ENCODE measurements around the gene LRP1. TPM values are rescaled to one million over a fixed set of nuclear protein-coding genes. Genes with fewer than 3 reads are reported as not detected.
A peak's percentile ranks its signal among the peaks of the same experiment; 100 is the strongest.

The LRP1 gene
- total and polyA plus RNA-seq, 3 experiments from 2014 or later, result 0.29 to 2.5 (median 2.3) TPM

DNA sequence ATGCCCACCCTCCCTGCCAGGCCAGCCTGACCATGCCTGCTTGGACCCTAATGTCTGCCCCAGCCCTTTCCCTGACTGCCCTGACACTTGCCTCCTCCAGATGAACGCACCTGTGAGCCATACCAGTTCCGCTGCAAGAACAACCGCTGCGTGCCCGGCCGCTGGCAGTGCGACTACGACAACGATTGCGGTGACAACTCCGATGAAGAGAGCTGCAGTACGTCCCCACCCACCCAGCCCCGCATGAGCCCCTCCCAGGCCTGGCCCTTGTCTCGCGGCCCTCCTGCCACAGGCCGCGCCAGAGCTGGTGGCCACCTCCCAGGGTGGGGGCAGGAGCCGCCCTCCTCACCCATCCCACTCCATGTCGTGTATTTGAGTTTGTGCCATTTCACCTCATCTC is 74.0 kb downstream of the LRP1 start:
- Histone ChIP-seq H3K9me3 (ENCODE audit: low read length) (no peaks in the 10 kb centered on the region), H3K27me3 (ENCODE audit: insufficient read depth, low read length, poor library complexity, severe bottlenecking) (no peaks in the 10 kb centered on the region), H3K27ac (ENCODE audit: low read depth, low read length) (no peak overlapping the region), H3K4me3 (ENCODE audit: low read length) (no peak overlapping the region), H3K4me1 (ENCODE audit: insufficient read depth, low read length) (no peaks in the 10 kb centered on the region), H3K36me3 (ENCODE audit: insufficient read depth, low read length) (no peaks in the 10 kb centered on the region)
- ChIA-PET POLR2A (no interaction called here), CTCF (interaction anchor here (1.0 kb wide), 1 partner anchor 91 kb away, joined by 3 read pairs; no protein-coding TSS in a partner anchor)
- peak overlapping the region in 1 of 7 donors; percentile 42 for H3K4me3 Mint-ChIP-seq
- H3K27me3 Mint-ChIP-seq, result no peaks in the 10 kb centered on the region
- H3K9me3 Mint-ChIP-seq, result peaks cover 0 to 2% (median 0%) of the 10 kb centered on the region in 5 donors
- no peaks in the 10 kb centered on the region for H3K4me1 Mint-ChIP-seq
- DNase-seq, result no peak
- H3K27ac Mint-ChIP-seq, result no peak overlapping the region
- no peaks in the 10 kb centered on the region for H3K36me3 Mint-ChIP-seq

DNA sequence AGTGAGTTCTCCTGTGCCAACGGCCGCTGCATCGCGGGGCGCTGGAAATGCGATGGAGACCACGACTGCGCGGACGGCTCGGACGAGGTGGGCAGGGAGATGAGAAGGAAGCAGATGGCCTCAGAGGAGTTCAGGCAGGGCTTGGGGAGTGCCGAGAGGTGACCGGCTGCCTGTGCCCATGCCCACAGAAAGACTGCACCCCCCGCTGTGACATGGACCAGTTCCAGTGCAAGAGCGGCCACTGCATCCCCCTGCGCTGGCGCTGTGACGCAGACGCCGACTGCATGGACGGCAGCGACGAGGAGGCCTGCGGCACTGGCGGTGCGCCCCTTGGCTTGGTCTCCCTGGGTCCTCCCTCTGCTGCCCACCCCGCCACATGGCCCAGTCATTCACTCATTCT is 74.9 kb downstream of the LRP1 start:
- DNase-seq, result no peak
- no peaks in the 10 kb centered on the region for H3K4me1 Mint-ChIP-seq
- Histone ChIP-seq H3K4me3 (ENCODE audit: low read length) (no peak overlapping the region), H3K27me3 (ENCODE audit: insufficient read depth, low read length, poor library complexity, severe bottlenecking) (no peaks in the 10 kb centered on the region), H3K36me3 (ENCODE audit: insufficient read depth, low read length) (no peaks in the 10 kb centered on the region), H3K9me3 (ENCODE audit: low read length) (no peaks in the 10 kb centered on the region), H3K4me1 (ENCODE audit: insufficient read depth, low read length) (no peaks in the 10 kb centered on the region), H3K27ac (ENCODE audit: low read depth, low read length) (no peak overlapping the region)
- no peaks in the 10 kb centered on the region for H3K27me3 Mint-ChIP-seq
- H3K36me3 Mint-ChIP-seq, result no peaks in the 10 kb centered on the region
- ChIA-PET CTCF (no interaction called here), POLR2A (no interaction called here)
- H3K4me3 Mint-ChIP-seq, result no peak overlapping the region
- H3K9me3 Mint-ChIP-seq, result peaks cover 0 to 2% (median 0%) of the 10 kb centered on the region in 5 donors
- H3K27ac Mint-ChIP-seq, result no peak overlapping the region

DNA sequence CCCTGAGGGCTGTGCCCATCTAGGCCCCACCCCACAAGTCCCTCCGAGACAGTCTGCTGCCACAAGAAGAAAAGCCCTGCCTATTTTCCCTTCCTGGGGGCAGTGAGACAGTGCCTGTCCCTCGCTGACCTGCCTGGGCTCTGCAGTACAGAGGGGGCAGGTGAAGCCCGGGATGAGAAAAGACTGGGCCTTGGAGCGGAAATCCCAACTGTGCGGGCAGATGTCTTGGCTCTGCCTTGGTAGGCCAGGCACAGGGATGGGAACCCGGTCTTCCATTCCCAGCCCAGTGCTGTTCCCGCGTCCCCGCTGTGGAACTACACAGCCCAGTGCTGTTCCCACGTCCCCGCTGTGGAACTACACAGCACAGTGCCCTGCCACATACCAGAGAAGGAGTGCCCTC is 75.5 kb downstream of the LRP1 start:
- no peak for DNase-seq
- ChIA-PET CTCF (no interaction called here), POLR2A (no interaction called here)
- Histone ChIP-seq H3K27me3 (ENCODE audit: insufficient read depth, low read length, poor library complexity, severe bottlenecking) (no peaks in the 10 kb centered on the region), H3K4me1 (ENCODE audit: insufficient read depth, low read length) (no peaks in the 10 kb centered on the region), H3K9me3 (ENCODE audit: low read length) (no peaks in the 10 kb centered on the region), H3K36me3 (ENCODE audit: insufficient read depth, low read length) (no peaks in the 10 kb centered on the region), H3K27ac (ENCODE audit: low read depth, low read length) (no peak overlapping the region), H3K4me3 (ENCODE audit: low read length) (no peak overlapping the region)
- Mint-ChIP-seq H3K36me3 (no peaks in the 10 kb centered on the region), H3K27me3 (no peaks in the 10 kb centered on the region), H3K4me1 (no peaks in the 10 kb centered on the region), H3K4me3 (no peak overlapping the region), H3K27ac (no peak overlapping the region), H3K9me3 (peaks cover 0 to 2% (median 0%) of the 10 kb centered on the region in 5 donors)

DNA sequence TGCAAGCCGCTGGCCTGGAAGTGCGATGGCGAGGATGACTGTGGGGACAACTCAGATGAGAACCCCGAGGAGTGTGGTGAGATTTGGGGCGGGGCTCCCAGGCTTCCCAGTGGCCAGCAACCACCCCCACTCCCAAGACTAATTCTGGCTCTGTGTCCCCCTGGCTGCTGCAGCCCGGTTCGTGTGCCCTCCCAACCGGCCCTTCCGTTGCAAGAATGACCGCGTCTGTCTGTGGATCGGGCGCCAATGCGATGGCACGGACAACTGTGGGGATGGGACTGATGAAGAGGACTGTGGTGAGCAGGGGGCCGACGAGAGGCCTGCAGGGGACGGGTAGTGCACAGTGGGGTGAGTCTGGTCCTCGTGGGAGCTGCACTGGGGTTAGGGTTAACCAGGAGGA is 76.2 kb downstream of the LRP1 start:
- peak overlapping the region in 1 of 8 donors; percentile 74 for H3K27ac Mint-ChIP-seq
- H3K36me3 Mint-ChIP-seq, result no peaks in the 10 kb centered on the region
- Histone ChIP-seq H3K27me3 (ENCODE audit: insufficient read depth, low read length, poor library complexity, severe bottlenecking) (no peaks in the 10 kb centered on the region), H3K4me3 (ENCODE audit: low read length) (no peak overlapping the region), H3K36me3 (ENCODE audit: insufficient read depth, low read length) (no peaks in the 10 kb centered on the region), H3K4me1 (ENCODE audit: insufficient read depth, low read length) (no peaks in the 10 kb centered on the region), H3K9me3 (ENCODE audit: low read length) (no peaks in the 10 kb centered on the region), H3K27ac (ENCODE audit: low read depth, low read length) (no peak overlapping the region)
- CTCF ChIA-PET, result no interaction called here
- no peak overlapping the region for H3K4me3 Mint-ChIP-seq
- H3K4me1 Mint-ChIP-seq, result no peaks in the 10 kb centered on the region
- H3K27me3 Mint-ChIP-seq, result peaks cover 0 to 2% of the 10 kb centered on the region in 2 donors
- H3K9me3 Mint-ChIP-seq, result peaks cover 0 to 2% (median 0%) of the 10 kb centered on the region in 5 donors
- POLR2A ChIA-PET, result no interaction called here
- no peak for DNase-seq

DNA sequence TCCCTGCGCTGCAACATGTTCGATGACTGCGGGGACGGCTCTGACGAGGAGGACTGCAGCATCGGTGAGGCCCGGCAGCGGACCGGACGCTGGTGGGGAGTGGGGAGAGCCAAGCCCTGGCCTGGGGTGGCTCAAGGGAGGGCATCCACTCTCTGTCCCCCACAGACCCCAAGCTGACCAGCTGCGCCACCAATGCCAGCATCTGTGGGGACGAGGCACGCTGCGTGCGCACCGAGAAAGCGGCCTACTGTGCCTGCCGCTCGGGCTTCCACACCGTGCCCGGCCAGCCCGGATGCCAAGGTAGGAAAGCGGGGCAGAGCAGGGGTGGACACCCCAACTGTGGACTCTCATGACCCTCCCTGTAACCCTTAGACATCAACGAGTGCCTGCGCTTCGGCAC is 76.9 kb downstream of the LRP1 start:
- Mint-ChIP-seq H3K36me3 (no peaks in the 10 kb centered on the region), H3K9me3 (peaks cover 0 to 2% (median 0%) of the 10 kb centered on the region in 5 donors), H3K4me3 (no peak overlapping the region), H3K27ac (no peak overlapping the region), H3K27me3 (peaks cover 0 to 3% of the 10 kb centered on the region in 2 donors), H3K4me1 (no peaks in the 10 kb centered on the region)
- CTCF ChIA-PET, result no interaction called here
- no peak for DNase-seq
- Histone ChIP-seq H3K4me1 (ENCODE audit: insufficient read depth, low read length) (no peaks in the 10 kb centered on the region), H3K9me3 (ENCODE audit: low read length) (no peaks in the 10 kb centered on the region), H3K27me3 (ENCODE audit: insufficient read depth, low read length, poor library complexity, severe bottlenecking) (no peaks in the 10 kb centered on the region), H3K27ac (ENCODE audit: low read depth, low read length) (no peak overlapping the region), H3K36me3 (ENCODE audit: insufficient read depth, low read length) (no peaks in the 10 kb centered on the region), H3K4me3 (ENCODE audit: low read length) (no peak overlapping the region)
- POLR2A ChIA-PET, result no interaction called here

DNA sequence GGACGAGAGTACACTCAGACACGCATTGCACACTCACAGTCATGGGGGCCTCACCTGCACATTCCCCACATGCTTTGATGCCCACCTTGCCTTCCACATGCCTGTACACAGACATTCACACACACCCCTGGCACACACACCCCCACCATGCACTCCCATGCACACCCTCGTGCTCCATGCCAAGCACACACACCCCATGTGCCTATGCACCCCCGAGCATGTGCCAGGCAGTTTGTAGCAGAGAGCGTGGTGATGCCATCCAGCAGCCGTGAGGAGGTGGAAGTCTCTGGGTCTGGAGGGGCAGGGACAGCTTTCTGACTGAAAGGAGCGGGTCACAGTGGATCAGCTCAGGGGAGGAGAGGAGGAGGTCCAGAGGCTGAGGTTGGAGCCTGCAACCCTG is 77.6 kb downstream of the LRP1 start:
- no peaks in the 10 kb centered on the region for H3K9me3 Mint-ChIP-seq
- no peaks in the 10 kb centered on the region for H3K36me3 Mint-ChIP-seq
- no peaks in the 10 kb centered on the region for H3K9me3 ChIP-seq (ENCODE audit: low read length)
- peaks cover 0 to 3% of the 10 kb centered on the region in 2 donors for H3K27me3 Mint-ChIP-seq
- no peaks in the 10 kb centered on the region for H3K27me3 ChIP-seq (ENCODE audit: insufficient read depth, low read length, poor library complexity, severe bottlenecking)
- H3K4me3 ChIP-seq (ENCODE audit: low read length), result no peak overlapping the region
- H3K4me1 ChIP-seq (ENCODE audit: insufficient read depth, low read length), result no peaks in the 10 kb centered on the region
- no peak overlapping the region for H3K4me3 Mint-ChIP-seq
- ChIA-PET CTCF (interaction anchor here (5.7 kb wide), 1 partner anchor 37 kb away, joined by 33 read pairs; no protein-coding TSS in a partner anchor), POLR2A (no interaction called here)
- no peaks in the 10 kb centered on the region for H3K36me3 ChIP-seq (ENCODE audit: insufficient read depth, low read length)
- no peaks in the 10 kb centered on the region for H3K4me1 Mint-ChIP-seq
- H3K27ac Mint-ChIP-seq, result no peak overlapping the region
- H3K27ac ChIP-seq (ENCODE audit: low read depth, low read length), result no peak overlapping the region
- no peak for DNase-seq

DNA sequence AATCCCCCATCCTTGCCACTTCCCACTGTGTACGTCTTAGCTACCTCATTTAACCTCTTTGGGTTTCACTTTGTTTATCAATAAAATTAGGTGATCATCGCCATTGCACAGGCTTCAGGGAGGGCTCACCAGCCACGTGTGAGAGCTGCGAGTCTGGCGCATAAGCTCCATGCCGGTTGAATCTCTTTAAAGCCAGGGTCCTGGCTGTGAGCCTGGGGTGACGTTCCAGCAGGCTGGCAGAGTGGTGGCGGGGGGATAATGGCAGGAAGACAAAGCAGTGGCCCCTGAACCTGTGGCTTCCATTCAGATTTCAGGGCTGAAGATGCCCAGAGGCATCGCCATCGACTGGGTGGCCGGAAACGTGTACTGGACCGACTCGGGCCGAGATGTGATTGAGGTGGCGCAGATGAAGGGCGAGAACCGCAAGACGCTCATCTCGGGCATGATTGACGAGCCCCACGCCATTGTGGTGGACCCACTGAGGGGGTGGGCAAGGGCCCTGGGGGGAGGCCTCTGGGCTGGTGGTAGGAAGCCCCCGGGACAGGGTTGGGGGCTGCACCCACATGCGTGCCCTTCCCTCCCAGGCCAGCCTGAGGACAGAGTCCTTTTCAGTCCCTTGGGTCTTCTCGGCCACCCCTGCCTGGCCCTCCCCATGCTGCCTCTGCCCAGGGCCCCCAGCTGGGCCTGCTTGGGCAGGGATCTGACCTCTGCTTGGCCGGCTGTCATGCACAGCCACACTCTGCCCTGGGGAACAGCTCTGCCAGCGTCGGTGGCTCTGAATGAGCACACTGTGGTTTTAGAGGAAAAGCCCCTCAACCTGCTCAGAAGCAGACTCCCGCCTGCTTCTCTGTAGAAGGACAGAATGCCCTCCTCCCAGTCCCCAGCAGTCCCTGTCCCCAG is 79.7 kb downstream of the LRP1 start:
- Mint-ChIP-seq H3K27me3 (peaks cover 3% of the 10 kb centered on the region in 2 donors), H3K36me3 (no peaks in the 10 kb centered on the region), H3K4me3 (no peak overlapping the region), H3K4me1 (peaks cover 0 to 2% (median 0%) of the 10 kb centered on the region in 3 donors), H3K27ac (peak overlapping the region in 1 of 8 donors; percentile 17), H3K9me3 (no peaks in the 10 kb centered on the region)
- POLR2A ChIA-PET, result no interaction called here
- no peaks in the 10 kb centered on the region for H3K4me1 ChIP-seq (ENCODE audit: insufficient read depth, low read length)
- H3K9me3 ChIP-seq (ENCODE audit: low read length), result no peaks in the 10 kb centered on the region
- CTCF ChIA-PET, result interaction anchor here (1.6 to 5.7 kb wide), 2 partner anchors 31 to 35 kb away, joined by 3 to 33 read pairs; no protein-coding TSS in a partner anchor
- H3K27me3 ChIP-seq (ENCODE audit: insufficient read depth, low read length, poor library complexity, severe bottlenecking), result no peaks in the 10 kb centered on the region
- DNase-seq, result no peak
- H3K27ac ChIP-seq (ENCODE audit: low read depth, low read length), result no peak overlapping the region
- H3K36me3 ChIP-seq (ENCODE audit: insufficient read depth, low read length), result no peaks in the 10 kb centered on the region
- no peak overlapping the region for H3K4me3 ChIP-seq (ENCODE audit: low read length)

DNA sequence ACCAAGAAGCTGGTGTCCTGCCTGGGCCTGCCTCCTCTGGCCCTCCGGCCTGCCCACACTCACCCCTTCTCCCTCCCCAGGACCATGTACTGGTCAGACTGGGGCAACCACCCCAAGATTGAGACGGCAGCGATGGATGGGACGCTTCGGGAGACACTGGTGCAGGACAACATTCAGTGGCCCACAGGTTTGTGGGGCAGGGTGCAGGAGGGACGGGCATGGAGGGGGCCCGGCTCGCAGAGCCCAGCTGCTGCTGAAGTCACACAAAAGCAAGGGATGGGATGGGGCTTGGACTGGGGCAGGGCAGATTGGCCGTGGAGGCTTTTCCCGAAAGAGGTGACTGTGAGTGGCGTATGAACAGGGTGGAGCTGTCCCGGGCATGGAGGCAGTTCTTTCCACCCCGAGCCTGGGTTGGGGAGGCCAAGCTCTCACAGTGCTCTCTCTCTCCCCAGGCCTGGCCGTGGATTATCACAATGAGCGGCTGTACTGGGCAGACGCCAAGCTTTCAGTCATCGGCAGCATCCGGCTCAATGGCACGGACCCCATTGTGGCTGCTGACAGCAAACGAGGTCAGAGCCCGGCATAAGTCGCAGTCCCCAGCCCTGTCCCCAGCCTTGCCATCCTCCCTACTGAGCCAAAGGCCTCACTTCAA is 80.5 kb downstream of the LRP1 start:
- DNase-seq, result no peak

More for the DNA sequence above, 80.5 kb downstream of the LRP1 start:
- no peaks in the 10 kb centered on the region for H3K9me3 ChIP-seq (ENCODE audit: low read length)
- POLR2A ChIA-PET, result no interaction called here
- Mint-ChIP-seq H3K36me3 (no peaks in the 10 kb centered on the region), H3K27ac (no peak overlapping the region), H3K4me3 (no peak overlapping the region), H3K9me3 (no peaks in the 10 kb centered on the region), H3K27me3 (peaks cover 9 to 10% of the 10 kb centered on the region in 2 donors), H3K4me1 (peaks cover 6 to 9% (median 6%) of the 10 kb centered on the region in 3 donors)
- H3K36me3 ChIP-seq (ENCODE audit: insufficient read depth, low read length), result no peaks in the 10 kb centered on the region
- H3K27ac ChIP-seq (ENCODE audit: low read depth, low read length), result no peak overlapping the region
- H3K4me1 ChIP-seq (ENCODE audit: insufficient read depth, low read length), result peaks cover 5% of the 10 kb centered on the region
- peaks cover 5% of the 10 kb centered on the region for H3K27me3 ChIP-seq (ENCODE audit: insufficient read depth, low read length, poor library complexity, severe bottlenecking)
- CTCF ChIA-PET, result interaction anchor here (5.7 kb wide), 1 partner anchor 34 kb away, joined by 33 read pairs; no protein-coding TSS in a partner anchor
- H3K4me3 ChIP-seq (ENCODE audit: low read length), result no peak overlapping the region

All from CD8-positive, alpha-beta memory T cell (primary cell).